GM12874 (cell line): ENCODE results near the gene FOXL2NB.

Source experiments
- TF ChIP-seq, protein P1 (sequence below): IDR thresholded peaks from 2 replicates; pipeline ENCODE4 v1.5.1; 2011; ENCODE audit warnings: low read depth, mild to moderate bottlenecking, control low read depth, low read length, moderate library complexity; ENCODE audit not compliant: insufficient read depth

FOXL2NB gene

DNA sequence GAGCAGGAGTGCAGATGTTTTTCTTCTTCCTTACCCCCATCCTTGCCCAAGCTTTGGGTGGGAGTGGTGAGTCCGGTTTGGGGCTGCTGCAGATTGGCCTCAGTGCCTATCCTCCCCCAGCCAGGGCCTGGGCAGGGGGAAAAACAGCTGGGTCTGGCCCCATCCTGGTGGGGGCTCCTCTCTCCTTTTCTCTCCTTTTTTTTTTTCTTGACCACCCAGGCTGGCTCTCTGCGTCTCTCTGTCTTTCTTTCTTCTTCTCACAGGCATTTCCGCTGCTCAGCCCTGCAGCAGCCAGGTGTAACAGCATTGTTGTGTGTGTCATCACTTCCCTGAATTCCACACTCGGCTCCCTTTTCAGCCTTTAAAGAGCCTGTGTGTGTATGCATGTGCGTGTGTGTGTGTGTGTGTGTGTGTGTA is 2.0 kb downstream of the FOXL2NB start:
- TF ChIP-seq, protein P1, sequence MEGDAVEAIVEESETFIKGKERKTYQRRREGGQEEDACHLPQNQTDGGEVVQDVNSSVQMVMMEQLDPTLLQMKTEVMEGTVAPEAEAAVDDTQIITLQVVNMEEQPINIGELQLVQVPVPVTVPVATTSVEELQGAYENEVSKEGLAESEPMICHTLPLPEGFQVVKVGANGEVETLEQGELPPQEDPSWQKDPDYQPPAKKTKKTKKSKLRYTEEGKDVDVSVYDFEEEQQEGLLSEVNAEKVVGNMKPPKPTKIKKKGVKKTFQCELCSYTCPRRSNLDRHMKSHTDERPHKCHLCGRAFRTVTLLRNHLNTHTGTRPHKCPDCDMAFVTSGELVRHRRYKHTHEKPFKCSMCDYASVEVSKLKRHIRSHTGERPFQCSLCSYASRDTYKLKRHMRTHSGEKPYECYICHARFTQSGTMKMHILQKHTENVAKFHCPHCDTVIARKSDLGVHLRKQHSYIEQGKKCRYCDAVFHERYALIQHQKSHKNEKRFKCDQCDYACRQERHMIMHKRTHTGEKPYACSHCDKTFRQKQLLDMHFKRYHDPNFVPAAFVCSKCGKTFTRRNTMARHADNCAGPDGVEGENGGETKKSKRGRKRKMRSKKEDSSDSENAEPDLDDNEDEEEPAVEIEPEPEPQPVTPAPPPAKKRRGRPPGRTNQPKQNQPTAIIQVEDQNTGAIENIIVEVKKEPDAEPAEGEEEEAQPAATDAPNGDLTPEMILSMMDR = no peak

DNA sequence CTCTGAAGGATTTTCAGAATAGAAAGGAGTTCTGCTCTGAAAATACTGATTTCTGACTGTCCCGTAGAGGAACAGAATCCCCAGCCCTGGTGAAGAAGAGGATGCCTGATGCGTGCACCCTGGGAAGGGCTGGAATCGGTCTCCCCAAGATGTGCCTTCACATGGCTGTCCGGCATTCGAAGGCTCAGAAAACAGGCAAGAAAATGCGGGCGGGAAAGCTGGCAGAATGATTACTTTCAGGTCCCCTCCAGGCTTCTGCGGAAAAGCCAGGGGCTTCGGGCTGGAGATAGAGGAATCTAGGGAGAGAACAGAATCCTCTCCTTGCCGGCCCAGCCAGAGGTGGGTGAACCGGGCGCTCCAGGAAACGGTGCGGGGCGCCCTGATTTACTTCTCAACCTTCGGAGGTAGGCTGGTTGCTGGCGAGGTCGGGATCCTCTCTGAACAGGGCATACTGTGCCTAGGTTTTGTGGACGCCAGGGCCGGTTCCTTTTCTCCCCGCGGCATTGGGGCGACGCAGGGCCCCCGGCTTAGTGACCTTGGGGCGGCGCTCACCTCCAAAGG is 2.5 kb downstream of the FOXL2NB start:
- TF ChIP-seq, protein P1 = no peak

DNA sequence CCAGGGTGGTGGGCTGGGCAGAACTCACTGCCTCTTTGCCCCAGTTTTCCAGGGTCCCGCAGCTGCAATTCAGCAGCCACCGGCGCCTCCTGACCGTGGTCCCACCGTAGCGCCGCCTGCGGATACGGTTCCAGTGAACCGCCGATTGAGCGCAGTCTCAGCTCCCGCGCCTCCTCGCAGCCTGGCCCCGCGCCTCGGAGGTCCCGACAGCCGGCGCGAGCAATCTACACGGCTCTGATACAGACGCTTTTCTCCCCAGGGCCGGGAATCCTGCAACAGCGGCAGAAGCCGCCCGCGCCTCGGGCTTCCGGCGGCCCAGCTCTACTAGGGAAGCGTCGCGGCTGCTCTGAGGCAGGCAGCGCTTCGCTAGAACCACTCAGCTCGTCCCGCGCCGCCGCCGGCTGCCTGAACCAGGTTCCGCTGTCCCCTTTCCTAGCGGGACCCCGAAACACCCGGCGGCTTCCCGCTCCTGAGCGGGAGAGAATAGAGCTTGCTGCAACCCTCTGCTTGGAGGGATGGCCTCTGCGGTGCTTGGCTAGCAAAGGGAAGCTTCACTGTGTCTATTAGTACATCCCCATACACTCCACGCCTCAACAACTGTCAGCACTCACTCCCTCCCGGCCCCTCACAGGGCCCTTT is 3.1 kb downstream of the FOXL2NB start:
- TF ChIP-seq, protein P1 = no peak

DNA sequence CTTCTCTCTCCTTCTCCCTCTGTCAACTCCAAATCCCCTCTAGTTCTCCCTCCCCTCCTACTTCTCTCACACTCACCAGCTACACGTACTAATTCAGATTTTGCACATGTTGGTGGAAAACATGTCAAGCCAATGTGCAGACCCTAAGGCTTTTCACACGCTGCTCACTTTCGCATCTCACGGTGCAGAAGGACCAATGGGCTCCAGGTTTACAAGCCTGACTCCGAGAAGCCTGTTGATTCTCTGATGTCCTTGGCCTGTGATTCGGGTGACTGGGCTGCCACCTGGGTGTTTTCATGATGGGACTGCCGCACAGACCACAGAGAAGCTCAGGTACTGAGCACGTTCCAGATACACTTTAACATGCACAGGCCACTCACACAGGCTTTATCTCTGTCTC is 3.7 kb downstream of the FOXL2NB start:
- TF ChIP-seq, protein P1 = no peak

DNA sequence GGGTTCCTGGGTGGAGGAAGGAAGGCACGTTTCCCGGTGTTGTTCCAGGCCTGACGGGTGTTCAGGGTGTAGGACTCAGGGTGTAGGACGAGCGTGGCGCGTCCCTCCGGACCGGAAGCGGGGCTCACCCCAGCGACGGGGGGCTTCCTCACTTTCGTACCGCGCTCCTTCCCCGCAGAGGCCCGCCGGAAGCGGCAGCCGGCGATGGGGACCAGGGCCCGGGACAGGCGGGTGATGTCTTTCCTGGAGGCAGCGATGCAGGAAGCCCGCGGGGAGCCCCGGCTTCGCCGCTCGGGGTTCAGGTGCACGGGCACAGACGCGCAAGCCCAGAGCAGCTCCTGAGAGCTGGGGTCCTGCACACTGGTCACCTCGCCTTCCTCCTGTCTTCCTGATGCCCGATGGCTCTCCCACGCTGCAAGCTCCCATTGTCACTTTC is 13.4 kb downstream of the FOXL2NB start:
- TF ChIP-seq, protein P1 = no peak

DNA sequence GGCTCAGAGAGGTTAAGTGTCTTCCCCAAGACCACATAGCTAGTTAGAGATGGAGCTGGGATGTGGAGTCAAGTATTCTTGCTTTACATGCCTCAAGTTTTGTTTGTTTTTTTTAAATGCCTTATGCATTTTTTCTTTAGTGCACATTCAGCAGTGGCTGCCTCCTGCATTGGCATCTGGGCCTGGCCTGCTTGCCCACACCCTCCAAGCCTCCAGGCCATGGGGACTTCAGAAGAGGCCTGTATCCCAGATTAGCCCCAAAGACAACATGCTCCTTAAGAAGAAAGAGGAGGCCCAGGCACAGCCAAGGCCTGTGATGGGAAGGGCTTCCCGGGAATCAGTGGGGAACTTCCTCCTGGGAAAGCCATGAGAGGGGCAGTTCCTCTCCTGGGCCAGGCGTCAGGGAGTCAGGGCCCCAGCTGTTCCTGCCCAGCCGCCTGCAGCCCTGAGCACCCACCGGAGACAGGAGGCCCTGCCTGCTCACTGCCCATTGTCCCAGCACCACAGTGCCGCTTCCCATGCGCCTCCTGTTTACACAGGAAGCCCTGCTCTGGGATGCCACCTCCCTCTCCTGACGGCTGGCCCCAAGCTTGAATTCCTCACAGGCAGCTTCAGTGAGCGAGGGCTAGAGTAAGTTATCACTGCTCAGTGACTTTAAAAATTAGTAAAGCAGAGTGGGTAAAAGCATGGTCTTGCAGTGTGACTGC is 16.0 kb downstream of the FOXL2NB start:
- TF ChIP-seq, protein P1 = no peak

DNA sequence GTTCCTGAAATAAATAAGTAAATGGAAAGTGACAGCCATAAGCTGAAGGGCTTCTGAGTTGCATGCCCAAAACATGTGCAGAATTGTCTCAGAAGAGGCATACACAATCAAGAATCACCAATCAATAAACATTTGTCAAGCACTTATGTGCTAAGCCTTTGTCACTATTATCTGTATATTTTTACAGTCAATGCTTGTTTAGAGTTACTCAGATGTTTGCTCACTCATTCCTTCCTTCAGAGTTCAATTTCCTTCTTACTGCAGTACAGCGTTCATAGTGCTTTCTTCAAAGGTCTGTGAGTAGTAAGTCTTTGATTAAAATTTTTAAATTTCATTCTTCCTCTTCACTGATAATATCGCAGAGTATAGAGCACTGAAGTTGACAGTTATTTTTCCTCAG is 17.2 kb downstream of the FOXL2NB start:
- TF ChIP-seq, protein P1 = no peak
